Astrocyte (in vitro differentiated cells and primary cell): ENCODE data around the gene TMEM63C. TPM values are rescaled to one million over a fixed set of nuclear protein-coding genes. Genes with fewer than 3 reads are reported as not detected.

Source experiments
- DNase-seq: peaks from one replicate; pipeline ENCODE4 v3.0.0-alpha.2; 2010; ENCODE audit warnings: low read depth
- FAIRE-seq: peaks from 2 replicates; lab custom pipeline; 2011; peaks lifted over from hg19 to GRCh38; lab: Jason Lieb, UNC
- H2AFZ ChIP-seq: 2 replicates; pipeline ENCODE4 v1.6.0; 2012; ENCODE audit warnings: low read depth, low read length, inconsistent platforms
- H3K27ac ChIP-seq: 2 replicates; pipeline ENCODE4 v1.5.1; 2011; ENCODE audit warnings: low read depth, low read length, inconsistent platforms
- H3K27me3 ChIP-seq: 2 replicates; pipeline ENCODE4 v1.6.0; 2011; ENCODE audit warnings: low read length, inconsistent platforms; ENCODE audit not compliant: insufficient read depth
- H3K36me3 ChIP-seq: 2 replicates; pipeline ENCODE4 v1.5.1; 2011; ENCODE audit warnings: low read length, inconsistent platforms; ENCODE audit not compliant: insufficient read depth
- H3K4me1 ChIP-seq: 2 replicates; pipeline ENCODE4 v1.5.1; 2011; ENCODE audit warnings: low read length, inconsistent platforms; ENCODE audit not compliant: insufficient read depth
- H3K4me2 ChIP-seq: 2 replicates; pipeline ENCODE4 v1.6.0; 2012; ENCODE audit warnings: low read length, inconsistent platforms
- H3K4me3 ChIP-seq: 2 replicates; pipeline ENCODE4 v1.5.1; 2011; ENCODE audit warnings: low read depth, mild to moderate bottlenecking, low read length, inconsistent platforms; ENCODE audit not compliant: insufficient read depth
- H3K79me2 ChIP-seq: 2 replicates; pipeline ENCODE4 v1.6.0; 2012; ENCODE audit warnings: mild to moderate bottlenecking, low read length, inconsistent platforms; ENCODE audit not compliant: insufficient read depth
- H3K9ac ChIP-seq: 2 replicates; pipeline ENCODE4 v1.6.0; 2012; ENCODE audit warnings: mild to moderate bottlenecking, low read length, inconsistent platforms
- H3K9me3 ChIP-seq: 2 replicates; pipeline ENCODE4 v1.5.1; 2012; ENCODE audit warnings: low read depth, mild to moderate bottlenecking, low read length, inconsistent platforms; ENCODE audit not compliant: insufficient read depth
- H4K20me1 ChIP-seq: 2 replicates; pipeline ENCODE4 v1.6.0; 2012; ENCODE audit warnings: low read length, inconsistent platforms; ENCODE audit not compliant: insufficient read depth
- H3K27ac Mint-ChIP-seq: one replicate; pipeline ENCODE4 v1.8.0; 2021; ENCODE audit warnings: mild to moderate bottlenecking, mixed read lengths; ENCODE audit not compliant: unreplicated experiment
- H3K27me3 Mint-ChIP-seq: one replicate; pipeline ENCODE4 v1.8.0; 2021; ENCODE audit warnings: low read depth, mixed read lengths; ENCODE audit not compliant: unreplicated experiment
- H3K36me3 Mint-ChIP-seq: one replicate; pipeline ENCODE4 v1.8.0; 2021; ENCODE audit warnings: low read depth, mixed read lengths; ENCODE audit not compliant: unreplicated experiment
- H3K4me1 Mint-ChIP-seq: one replicate; pipeline ENCODE4 v1.8.0; 2021; ENCODE audit warnings: low read depth, mixed read lengths; ENCODE audit not compliant: unreplicated experiment
- H3K4me3 Mint-ChIP-seq: one replicate; pipeline ENCODE4 v1.8.0; 2021; ENCODE audit warnings: mild to moderate bottlenecking, moderate library complexity, mixed read lengths; ENCODE audit not compliant: unreplicated experiment
- H3K9me3 Mint-ChIP-seq: one replicate; pipeline ENCODE4 v1.8.0; 2021; ENCODE audit warnings: mild to moderate bottlenecking, mixed read lengths; ENCODE audit not compliant: unreplicated experiment
- EZH2 ChIP-seq: IDR thresholded peaks from 2 replicates; pipeline ENCODE4 v1.6.1; 2012; ENCODE audit warnings: mild to moderate bottlenecking, low read length, inconsistent platforms; ENCODE audit not compliant: insufficient read depth
- total RNA-seq: library from RNA; stranded (reverse); gene quantifications from 2 replicates; pipeline ENCODE4 v1.2.1, GENCODE V29; 2021
- TF ChIP-seq, protein P1 (sequence below): IDR thresholded peaks from 2 replicates; pipeline ENCODE4 v1.5.1; 2011; ENCODE audit warnings: low read depth, mild to moderate bottlenecking, inconsistent platforms, low read length, moderate library complexity; ENCODE audit not compliant: insufficient read depth

Gene TMEM63C
- total RNA-seq, 1 donor from 2014 or later: 11.3 TPM

- Histone ChIP-seq H3K4me2 (no peak overlapping the region), H3K79me2 (no peaks in the 10 kb centered on the region), H3K27me3 (no peaks in the 10 kb centered on the region), H3K9ac (no peak overlapping the region), H3K4me1 (no peaks in the 10 kb centered on the region), H3K36me3 (peaks cover 20% of the 10 kb centered on the region), H3K27ac (no peak overlapping the region), H2AFZ (no peak overlapping the region), H4K20me1 (no peaks in the 10 kb centered on the region), H3K4me3 (no peak overlapping the region), H3K9me3 (no peaks in the 10 kb centered on the region)
- TF ChIP-seq, protein P1, sequence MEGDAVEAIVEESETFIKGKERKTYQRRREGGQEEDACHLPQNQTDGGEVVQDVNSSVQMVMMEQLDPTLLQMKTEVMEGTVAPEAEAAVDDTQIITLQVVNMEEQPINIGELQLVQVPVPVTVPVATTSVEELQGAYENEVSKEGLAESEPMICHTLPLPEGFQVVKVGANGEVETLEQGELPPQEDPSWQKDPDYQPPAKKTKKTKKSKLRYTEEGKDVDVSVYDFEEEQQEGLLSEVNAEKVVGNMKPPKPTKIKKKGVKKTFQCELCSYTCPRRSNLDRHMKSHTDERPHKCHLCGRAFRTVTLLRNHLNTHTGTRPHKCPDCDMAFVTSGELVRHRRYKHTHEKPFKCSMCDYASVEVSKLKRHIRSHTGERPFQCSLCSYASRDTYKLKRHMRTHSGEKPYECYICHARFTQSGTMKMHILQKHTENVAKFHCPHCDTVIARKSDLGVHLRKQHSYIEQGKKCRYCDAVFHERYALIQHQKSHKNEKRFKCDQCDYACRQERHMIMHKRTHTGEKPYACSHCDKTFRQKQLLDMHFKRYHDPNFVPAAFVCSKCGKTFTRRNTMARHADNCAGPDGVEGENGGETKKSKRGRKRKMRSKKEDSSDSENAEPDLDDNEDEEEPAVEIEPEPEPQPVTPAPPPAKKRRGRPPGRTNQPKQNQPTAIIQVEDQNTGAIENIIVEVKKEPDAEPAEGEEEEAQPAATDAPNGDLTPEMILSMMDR: no peak
- TF ChIP-seq EZH2: no peak
- Mint-ChIP-seq H3K9me3 (no peaks in the 10 kb centered on the region), H3K27me3 (no peaks in the 10 kb centered on the region), H3K4me3 (no peak overlapping the region), H3K27ac (no peak overlapping the region), H3K36me3 (peaks cover 20% of the 10 kb centered on the region), H3K4me1 (peaks cover 3% of the 10 kb centered on the region)
- DNase-seq (no peak), FAIRE-seq (no peak)
Observed at GRCh38 chr14:77281852-77282410, 100.3 kb downstream of the TMEM63C start.

DNA sequence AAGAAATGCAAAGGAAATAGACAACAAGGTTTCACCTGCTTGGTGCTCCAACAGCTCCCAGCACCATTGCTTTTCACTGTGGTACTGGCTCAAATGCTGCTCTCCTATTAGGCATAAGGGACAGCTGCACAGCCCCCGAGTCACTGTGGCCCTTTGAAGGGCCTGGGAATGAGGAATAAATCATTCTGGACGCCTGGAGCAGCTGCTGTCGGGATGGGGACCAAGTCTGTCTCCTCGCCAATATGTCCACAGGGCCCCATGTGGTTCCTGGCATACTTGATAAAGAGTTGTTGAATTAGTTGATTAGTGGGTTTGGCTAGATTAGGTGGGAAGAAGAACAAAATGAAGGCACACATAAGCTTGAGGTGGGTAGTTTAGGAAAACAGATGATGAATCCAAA, 102.5 kb downstream of the TMEM63C start:
- no peak overlapping the region for H2AFZ ChIP-seq
- no peaks in the 10 kb centered on the region for H4K20me1 ChIP-seq
- no peaks in the 10 kb centered on the region for H3K9me3 Mint-ChIP-seq
- H3K4me2 ChIP-seq: no peak overlapping the region
- TF ChIP-seq EZH2: no peak
- TF ChIP-seq, protein P1: no peak
- no peak overlapping the region for H3K4me3 Mint-ChIP-seq
- H3K36me3 Mint-ChIP-seq: peaks cover 23% of the 10 kb centered on the region
- H3K9me3 ChIP-seq: no peaks in the 10 kb centered on the region
- H3K79me2 ChIP-seq: no peaks in the 10 kb centered on the region
- H3K27ac Mint-ChIP-seq: no peak overlapping the region
- no peaks in the 10 kb centered on the region for H3K4me1 ChIP-seq
- no peak overlapping the region for H3K4me3 ChIP-seq
- peaks cover 3% of the 10 kb centered on the region for H3K4me1 Mint-ChIP-seq
- DNase-seq: no peak
- H3K36me3 ChIP-seq: peaks cover 25% of the 10 kb centered on the region
- H3K27me3 Mint-ChIP-seq: no peaks in the 10 kb centered on the region
- no peak overlapping the region for H3K27ac ChIP-seq
- H3K9ac ChIP-seq: no peak overlapping the region
- FAIRE-seq: no peak
- no peaks in the 10 kb centered on the region for H3K27me3 ChIP-seq

- peaks cover 25% of the 10 kb centered on the region for H3K36me3 ChIP-seq
- DNase-seq: no peak
- H3K9ac ChIP-seq: no peak overlapping the region
- Mint-ChIP-seq H3K4me3 (no peak overlapping the region), H3K36me3 (peaks cover 19% of the 10 kb centered on the region), H3K9me3 (no peaks in the 10 kb centered on the region), H3K4me1 (peaks cover 3% of the 10 kb centered on the region), H3K27ac (no peak overlapping the region), H3K27me3 (no peaks in the 10 kb centered on the region)
- H2AFZ ChIP-seq: no peak overlapping the region
- FAIRE-seq: no peak
- no peaks in the 10 kb centered on the region for H4K20me1 ChIP-seq
- H3K27ac ChIP-seq: no peak overlapping the region
- no peak overlapping the region for H3K4me3 ChIP-seq
- H3K9me3 ChIP-seq: no peaks in the 10 kb centered on the region
- no peaks in the 10 kb centered on the region for H3K79me2 ChIP-seq
- H3K4me2 ChIP-seq: no peak overlapping the region
- no peak for TF ChIP-seq EZH2
- TF ChIP-seq, protein P1: no peak
- H3K27me3 ChIP-seq: no peaks in the 10 kb centered on the region
- H3K4me1 ChIP-seq: no peaks in the 10 kb centered on the region
Observed at GRCh38 chr14:77284466-77284865, 102.9 kb downstream of the TMEM63C start.
